HepG2 (cell line): ENCODE results near the gene SIMC1. TPM values are rescaled to one million over a fixed set of nuclear protein-coding genes. Genes with fewer than 3 reads are reported as not detected.

Experiments used
- ARID5B ChIP-seq: IDR thresholded peaks from 2 replicates; pipeline ENCODE4 v1.4.0; 2020; ENCODE audit warnings: mild to moderate bottlenecking, missing genetic modification reagents
- DR1 ChIP-seq: sonication (generic); formaldehyde crosslinking; IDR thresholded peaks from 2 replicates; pipeline ENCODE4 v1.8.0; 2021; ENCODE audit warnings: mild to moderate bottlenecking, missing genetic modification reagents, inconsistent platforms
- ERF ChIP-seq: IDR thresholded peaks from 2 replicates; pipeline ENCODE4 v1.6.1; 2018; ENCODE audit warnings: missing biosample characterization, missing genetic modification reagents
- FOXC1 ChIP-seq: sonication (generic); formaldehyde crosslinking; IDR thresholded peaks from 2 replicates; pipeline ENCODE4 v1.8.0; 2022; ENCODE audit warnings: mild to moderate bottlenecking, missing genetic modification reagents, borderline replicate concordance
- FOXO4 ChIP-seq: sonication (generic); formaldehyde crosslinking; conservative IDR thresholded peaks from 2 replicates; pipeline ENCODE4 v1.8.1; 2023; ENCODE audit warnings: missing genetic modification reagents
- HES4 ChIP-seq: sonication (generic); formaldehyde crosslinking; IDR thresholded peaks from 2 replicates; pipeline ENCODE4 v1.9.0; 2021; ENCODE audit warnings: mild to moderate bottlenecking, missing genetic modification reagents, borderline replicate concordance
- HNRNPK ChIP-seq: fragments of 200-400 bp; formaldehyde crosslinking; IDR thresholded peaks from 2 replicates; pipeline ENCODE4 v1.6.1; 2018; ENCODE audit warnings: low read length, low read depth, moderate library complexity, mild to moderate bottlenecking; ENCODE audit not compliant: poor library complexity, severe bottlenecking
- HOXA3 ChIP-seq: sonication (generic); formaldehyde crosslinking; IDR thresholded peaks from 2 replicates; pipeline ENCODE4 v1.5.0; 2020; ENCODE audit warnings: missing genetic modification reagents
- KDM3A ChIP-seq: IDR thresholded peaks from 2 replicates; pipeline ENCODE4 v1.6.1; 2018; ENCODE audit warnings: low read depth, missing compliant biosample characterization
- MAFG ChIP-seq: sonication (generic); formaldehyde crosslinking; IDR thresholded peaks from 2 replicates; pipeline ENCODE4 v1.5.1; 2020; ENCODE audit warnings: mild to moderate bottlenecking, missing genetic modification reagents
- MLLT10 ChIP-seq: sonication (generic); formaldehyde crosslinking; IDR thresholded peaks from 2 replicates; pipeline ENCODE4 v1.4.0; 2020; ENCODE audit warnings: missing genetic modification reagents
- MXD4 ChIP-seq: IDR thresholded peaks from 2 replicates; pipeline ENCODE4 v1.6.1; 2016; ENCODE audit warnings: mild to moderate bottlenecking, missing biosample characterization, missing genetic modification reagents
- MYNN ChIP-seq: sonication (generic); formaldehyde crosslinking; IDR thresholded peaks from 2 replicates; pipeline ENCODE4 v1.4.0; 2020; ENCODE audit warnings: mild to moderate bottlenecking, low read depth, missing genetic modification reagents
- RFXAP ChIP-seq: sonication (generic); formaldehyde crosslinking; IDR thresholded peaks from 2 replicates; pipeline ENCODE4 v1.4.0; 2020; ENCODE audit warnings: missing genetic modification reagents, borderline replicate concordance
- YY1 ChIP-seq: IDR thresholded peaks from 2 replicates; pipeline ENCODE4 v1.6.1; 2011; ENCODE audit warnings: low read length, low read depth, moderate library complexity, mild to moderate bottlenecking; ENCODE audit not compliant: insufficient read depth, insufficient replicate concordance
- ZNF160 ChIP-seq: sonication (generic); formaldehyde crosslinking; IDR thresholded peaks from 2 replicates; pipeline ENCODE4 v1.8.0; 2022; ENCODE audit warnings: mild to moderate bottlenecking, inconsistent platforms, missing genetic modification reagents
- ZNF205 ChIP-seq: IDR thresholded peaks from 2 replicates; pipeline ENCODE4 v1.6.1; 2018; ENCODE audit warnings: missing biosample characterization, missing genetic modification reagents
- ZNF3 ChIP-seq: IDR thresholded peaks from 2 replicates; pipeline ENCODE4 v1.7.0; 2017; ENCODE audit warnings: inconsistent platforms
- ZNF768 ChIP-seq: sonication (generic); formaldehyde crosslinking; IDR thresholded peaks from 2 replicates; pipeline ENCODE4 v1.4.0; 2020; ENCODE audit warnings: missing genetic modification reagents
- polyA plus RNA-seq, 8 experiments: library from polyadenylated mRNA; depleted of rRNA in 3 of 8; stranded (reverse) in 7 of 8; unstranded in 1 of 8; fragments of >200 nt; fragmentation: Illumina TruSeq in 4 of 8; extraction: Trizol in 4 of 8; gene quantifications; 2 replicates each; pipeline versions ENCODE4 v1.2.1 to v1.2.3, GENCODE V29; 2011 to 2016; ENCODE audit warnings: low read depth in 4 of 8, missing spikeins in 1 of 8, mixed read lengths in 1 of 8; ENCODE audit not compliant: insufficient read depth in 1 of 8
- total RNA-seq, 5 experiments: library from RNA; depleted of rRNA; stranded (reverse); fragments of >200 nt; fragmentation: Illumina TruSeq; extraction: Trizol; gene quantifications; 2 replicates each; pipeline ENCODE4 v1.2.3, GENCODE V29; 2016; ENCODE audit warnings: low read depth in 1 of 5
- TF ChIP-seq, protein P1 (sequence below): IDR thresholded peaks from 2 replicates; pipeline ENCODE4 v1.6.1; 2018; ENCODE audit warnings: missing genetic modification reagents, mild to moderate bottlenecking, missing compliant biosample characterization
- TF ChIP-seq, protein P2 (sequence below): IDR thresholded peaks from 2 replicates; pipeline ENCODE4 v1.6.1; 2016; ENCODE audit warnings: missing compliant biosample characterization, missing genetic modification reagents, borderline replicate concordance

SIMC1 gene
- total and polyA plus RNA-seq, 2 of the 13 experiments (the other 11 are each of a cell fraction or from before 2014, with no cell fraction given) = 5.4 to 6.8 TPM

GRCh38 chr5:176389135-176390123 is 151.2 kb downstream of the SIMC1 start (continued):
- TF ChIP-seq HNRNPK (no peak), MYNN (peak; percentile 63; the same call in 1 of the 2 replicates), FOXC1 (CRISPR knock-in tag) (no peak; the same call in 1 of the 2 replicates), DR1 (CRISPR knock-in tag) (0 out of 2 replicates have a peak, but pooled peaks have one; percentile 6), HES4 (CRISPR knock-in tag) (0 out of 2 replicates have a peak, but pooled peaks have one; percentile 27), RFXAP (CRISPR knock-in tag) (no peak), MLLT10 (CRISPR knock-in tag) (no peak), ZNF768 (CRISPR knock-in tag) (peak; percentile 39; the same call in 1 of the 2 replicates), FOXO4 (CRISPR knock-in tag) (0 out of 2 replicates have a peak, but pooled peaks have one; percentile 33), ZNF160 (CRISPR knock-in tag) (no peak), ZNF3 (CRISPR knock-in tag) (no peak), KDM3A (CRISPR knock-in tag) (0 out of 2 replicates have a peak, but pooled peaks have one; percentile 10), YY1 (peak; percentile 90), ARID5B (CRISPR knock-in tag) (no peak), ZNF205 (CRISPR knock-in tag) (no peak), MXD4 (0 out of 2 replicates have a peak, but pooled peaks have one; percentile 5), ERF (CRISPR knock-in tag) (no peak), MAFG (CRISPR knock-in tag) (no peak), HOXA3 (CRISPR knock-in tag) (peak; percentile 22; the same call in 1 of the 2 replicates)
- TF ChIP-seq, protein P1, sequence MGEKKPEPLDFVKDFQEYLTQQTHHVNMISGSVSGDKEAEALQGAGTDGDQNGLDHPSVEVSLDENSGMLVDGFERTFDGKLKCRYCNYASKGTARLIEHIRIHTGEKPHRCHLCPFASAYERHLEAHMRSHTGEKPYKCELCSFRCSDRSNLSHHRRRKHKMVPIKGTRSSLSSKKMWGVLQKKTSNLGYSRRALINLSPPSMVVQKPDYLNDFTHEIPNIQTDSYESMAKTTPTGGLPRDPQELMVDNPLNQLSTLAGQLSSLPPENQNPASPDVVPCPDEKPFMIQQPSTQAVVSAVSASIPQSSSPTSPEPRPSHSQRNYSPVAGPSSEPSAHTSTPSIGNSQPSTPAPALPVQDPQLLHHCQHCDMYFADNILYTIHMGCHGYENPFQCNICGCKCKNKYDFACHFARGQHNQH (CRISPR knock-in tag) = no peak; the same call in 1 of the 2 replicates
- TF ChIP-seq, protein P2, sequence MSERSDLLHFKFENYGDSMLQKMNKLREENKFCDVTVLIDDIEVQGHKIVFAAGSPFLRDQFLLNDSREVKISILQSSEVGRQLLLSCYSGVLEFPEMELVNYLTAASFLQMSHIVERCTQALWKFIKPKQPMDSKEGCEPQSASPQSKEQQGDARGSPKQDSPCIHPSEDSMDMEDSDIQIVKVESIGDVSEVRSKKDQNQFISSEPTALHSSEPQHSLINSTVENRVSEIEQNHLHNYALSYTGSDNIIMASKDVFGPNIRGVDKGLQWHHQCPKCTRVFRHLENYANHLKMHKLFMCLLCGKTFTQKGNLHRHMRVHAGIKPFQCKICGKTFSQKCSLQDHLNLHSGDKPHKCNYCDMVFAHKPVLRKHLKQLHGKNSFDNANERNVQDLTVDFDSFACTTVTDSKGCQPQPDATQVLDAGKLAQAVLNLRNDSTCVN (CRISPR knock-in tag) = 0 out of 2 replicates have a peak, but pooled peaks have one; percentile 41
